HG03280 (cell line): Measurements from ENCODE around the gene ACSM2A.
"Not testable (repeated sequence)": the region's sequence is repeated elsewhere in the genome, so short reads cannot be mapped to it uniquely, and the experiment has no call there.

ENCODE experiments used
- ATAC-seq: cut with Tn5 transposase; IDR thresholded peaks from one replicate; pipeline ENCODE4 v1.9.1; 2021; ENCODE audit warnings: mild to moderate bottlenecking, moderate library complexity; ENCODE audit not compliant: unreplicated experiment

Gene ACSM2A

GRCh38 chr16:20536669-20537068 is 85.3 kb downstream of the ACSM2A start:
- ATAC-seq = not testable (repeated sequence)
